NCI-H748 (cell line): ENCODE results near the gene C1orf87.

Experiments used
- DNase-seq: peaks from one replicate; lab custom pipeline; 2025; ENCODE audit not compliant: unreplicated experiment; lab: John Stamatoyannopoulos, UW

The C1orf87 gene

GRCh38 chr1:60065199-60065598 is 8.4 kb downstream of the C1orf87 start:
- no peak for DNase-seq

DNA sequence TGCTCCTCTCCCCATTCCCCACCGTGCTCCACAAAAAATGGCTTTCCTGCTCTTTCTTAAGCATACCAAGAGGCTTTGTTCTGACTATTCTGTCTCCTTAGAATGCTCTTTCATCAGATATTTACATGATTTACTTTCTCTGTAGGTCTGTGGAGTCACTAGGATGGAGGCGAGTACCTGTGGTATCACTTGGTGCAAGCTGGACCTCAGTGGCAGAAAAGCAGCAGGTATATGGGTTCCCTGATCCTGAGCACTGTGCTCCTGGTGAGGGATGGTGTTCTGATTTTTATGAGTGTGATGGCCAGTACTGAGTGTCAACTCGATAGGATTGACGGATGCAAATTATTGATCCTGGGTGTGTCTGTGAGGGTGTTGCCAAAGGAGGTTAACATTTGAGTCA is 10.0 kb downstream of the C1orf87 start:
- no peak for DNase-seq

- peak; percentile 73 for DNase-seq
Measured at GRCh38 chr1:60059468-60059867, 14.1 kb downstream of the C1orf87 start.

DNA sequence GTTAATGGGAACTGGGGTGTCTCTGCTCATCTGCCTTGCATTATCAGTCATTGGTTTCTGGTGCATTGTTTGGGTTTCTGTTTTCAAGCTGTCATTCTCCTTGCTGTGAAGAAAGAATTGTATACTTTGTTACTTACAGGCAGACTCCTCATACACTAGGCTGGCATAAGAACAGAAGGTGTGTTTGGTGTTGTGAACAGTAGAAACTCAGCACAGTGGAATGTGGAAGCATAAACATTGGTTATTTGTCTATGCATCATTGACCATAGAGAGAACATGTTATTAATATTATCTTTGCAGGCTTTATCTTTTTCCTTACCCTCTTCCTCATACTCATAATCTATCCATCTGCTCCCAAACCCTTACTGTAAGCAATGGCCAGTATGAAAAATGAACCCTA is 18.2 kb downstream of the C1orf87 start:
- no peak for DNase-seq

GRCh38 chr1:60054374-60054773 is 19.2 kb downstream of the C1orf87 start:
- DNase-seq: no peak

- no peak for DNase-seq
Measured at GRCh38 chr1:60052601-60053000, 21.0 kb downstream of the C1orf87 start.

DNA sequence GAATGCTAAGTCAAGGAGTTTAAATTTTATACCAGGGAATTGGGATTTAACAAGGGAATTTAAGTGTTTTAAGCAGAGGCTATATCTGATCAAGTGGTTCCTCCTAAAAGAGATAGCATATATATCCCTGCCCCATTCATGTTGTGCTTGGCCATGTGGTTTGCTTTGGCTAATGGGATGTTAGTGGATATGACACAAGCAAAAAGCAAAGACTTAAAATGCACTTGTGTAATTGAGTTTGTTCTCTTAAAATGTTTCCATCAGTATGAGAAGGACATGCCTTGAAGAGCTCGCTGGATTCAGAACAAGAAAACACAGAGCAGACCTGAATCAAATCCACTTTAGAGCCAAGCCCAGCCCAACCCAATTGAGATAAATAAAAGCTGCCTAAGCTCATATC is 22.4 kb downstream of the C1orf87 start:
- DNase-seq: no peak

DNA sequence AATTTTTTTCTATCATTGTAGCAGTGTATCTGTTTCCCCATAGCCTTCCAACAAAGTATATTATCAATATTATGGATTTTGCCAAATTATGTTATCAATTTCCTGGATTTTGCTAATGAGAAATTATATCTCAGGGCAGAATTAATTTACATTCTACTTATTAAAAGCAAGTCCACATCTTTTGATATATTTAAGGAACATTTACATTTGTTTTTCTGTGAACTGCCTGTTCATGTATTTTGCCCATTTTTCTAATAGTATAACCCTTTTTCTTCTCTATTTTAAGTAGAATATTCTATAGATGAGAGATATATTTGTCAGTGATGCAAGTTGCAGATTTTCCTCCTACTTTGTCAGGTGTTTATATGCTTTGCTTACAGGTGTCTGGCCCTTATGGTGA is 24.4 kb downstream of the C1orf87 start:
- DNase-seq: no peak

DNA sequence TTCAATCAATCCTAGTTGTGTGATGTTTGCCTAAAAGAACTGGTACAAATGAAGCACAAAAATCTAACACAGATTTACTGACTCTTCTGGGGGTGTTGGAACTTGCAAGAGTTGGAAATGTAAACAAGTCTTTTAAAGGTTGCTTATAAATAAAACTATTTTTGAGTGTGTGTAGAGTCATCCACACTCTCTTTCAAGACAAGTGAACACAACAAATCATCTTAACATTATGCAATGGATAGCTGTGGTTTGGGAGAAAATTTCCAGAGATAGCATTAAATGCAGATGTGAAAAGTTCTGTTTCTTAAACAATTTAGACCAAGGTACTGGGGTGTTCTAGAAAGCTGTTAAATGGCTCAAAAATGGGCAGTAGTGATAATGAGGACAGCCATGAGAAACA is 28.7 kb downstream of the C1orf87 start:
- no peak for DNase-seq

DNA sequence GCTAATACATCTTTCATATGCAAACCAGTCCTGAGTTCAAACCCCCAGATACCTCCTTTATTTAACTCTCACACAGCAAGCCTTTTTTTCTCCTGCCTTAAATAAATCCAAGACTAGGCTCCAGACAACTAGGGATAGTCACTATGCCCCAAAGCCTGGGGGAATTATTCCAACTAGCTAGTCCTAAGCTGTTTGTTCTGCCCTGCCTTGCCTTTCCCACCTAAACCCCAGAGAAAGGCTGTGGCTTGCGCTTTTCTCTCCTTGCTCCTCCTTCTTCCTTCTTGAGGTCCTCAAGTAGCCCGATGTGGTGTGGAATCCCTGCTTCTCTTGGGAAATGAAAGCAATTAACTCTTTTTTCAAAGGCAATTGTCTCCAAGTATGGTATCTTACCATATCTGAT is 31.8 kb downstream of the C1orf87 start:
- no peak for DNase-seq

DNA sequence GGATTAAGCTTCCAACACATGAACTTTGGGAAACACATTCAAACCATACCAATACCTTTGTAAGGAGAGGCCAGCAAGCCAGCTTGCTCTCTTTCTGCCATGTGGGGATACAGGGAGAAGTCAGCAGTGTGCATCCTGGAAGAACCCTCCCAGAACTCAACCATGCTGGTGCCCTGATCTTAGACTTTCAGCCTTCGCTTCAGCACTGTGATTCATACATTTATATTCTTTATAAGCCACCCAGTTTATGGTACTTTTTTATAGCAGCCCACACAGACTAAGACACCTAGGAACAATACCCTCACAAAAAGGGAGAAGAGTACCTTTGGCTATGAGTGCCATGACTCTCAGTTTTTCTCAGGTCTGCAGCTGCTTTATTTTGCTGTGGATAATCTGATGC is 35.9 kb downstream of the C1orf87 start:
- no peak for DNase-seq

DNA sequence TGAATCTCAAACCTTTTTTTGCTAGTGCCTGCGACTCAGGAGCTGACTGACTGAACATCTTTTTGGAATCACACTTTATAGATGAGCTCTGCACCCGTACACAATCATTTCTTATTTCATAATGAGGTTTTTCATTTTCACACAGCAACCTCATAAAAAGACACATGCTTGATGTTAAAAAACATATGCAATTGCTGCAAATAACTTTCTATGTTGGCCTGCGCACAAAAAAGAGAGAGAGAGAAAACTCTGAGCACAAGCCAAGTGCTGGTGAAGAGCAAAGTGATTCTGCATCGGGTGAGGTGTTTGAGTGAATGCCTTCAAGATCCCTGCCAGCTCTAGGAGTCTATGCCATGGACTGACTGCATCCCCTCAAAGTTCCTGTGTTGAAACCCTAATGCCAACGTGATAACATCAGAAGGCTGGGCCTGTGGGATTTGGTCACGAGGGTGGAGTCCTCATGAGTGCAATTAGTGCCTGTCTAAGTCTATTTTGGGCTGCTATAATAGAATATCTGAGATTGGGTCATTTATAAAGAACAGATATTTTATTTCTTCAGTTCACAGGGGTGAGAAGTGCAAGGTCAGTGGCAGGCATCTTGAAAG is 36.6 kb downstream of the C1orf87 start:
- DNase-seq: no peak

- DNase-seq: no peak
Measured at GRCh38 chr1:60035921-60036320, 37.6 kb downstream of the C1orf87 start.

DNA sequence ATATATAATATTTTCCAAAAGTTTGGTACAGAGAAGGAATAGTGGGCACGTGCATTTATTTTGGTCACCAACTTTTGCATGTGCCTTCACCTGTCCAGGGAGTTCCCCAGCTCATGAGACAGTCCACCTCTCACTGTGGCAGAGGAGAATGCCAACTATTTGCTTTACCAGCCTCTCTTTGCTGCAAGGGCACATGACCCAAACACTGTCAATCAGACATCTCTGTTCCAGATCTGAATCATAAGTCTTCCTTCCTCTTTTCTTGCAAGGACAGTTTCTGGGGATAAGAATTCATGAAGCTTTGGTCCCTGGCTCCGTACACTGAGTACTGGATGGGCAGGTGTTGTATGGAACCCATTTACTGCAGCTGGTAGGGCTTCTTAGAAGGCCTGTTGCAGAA is 38.6 kb downstream of the C1orf87 start:
- DNase-seq: no peak

DNA sequence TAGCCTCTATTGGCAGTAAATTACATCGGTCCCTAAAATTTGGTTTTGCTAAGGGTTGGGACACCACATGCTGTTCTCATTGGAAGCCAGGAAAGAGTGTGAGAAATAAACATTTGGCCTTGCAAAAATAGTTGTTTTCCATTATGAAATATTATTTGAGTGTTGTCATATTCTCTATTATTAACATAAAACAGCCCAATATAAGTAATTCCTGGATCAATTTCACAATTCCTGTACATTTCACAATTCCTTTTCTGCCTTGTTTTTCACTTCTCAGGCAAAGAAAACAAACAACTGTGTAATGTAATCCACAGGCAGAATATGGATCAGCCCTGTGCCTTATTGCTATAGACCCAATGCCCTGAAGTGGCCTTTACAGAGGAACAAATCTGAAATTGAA is 40.5 kb downstream of the C1orf87 start:
- no peak for DNase-seq

DNA sequence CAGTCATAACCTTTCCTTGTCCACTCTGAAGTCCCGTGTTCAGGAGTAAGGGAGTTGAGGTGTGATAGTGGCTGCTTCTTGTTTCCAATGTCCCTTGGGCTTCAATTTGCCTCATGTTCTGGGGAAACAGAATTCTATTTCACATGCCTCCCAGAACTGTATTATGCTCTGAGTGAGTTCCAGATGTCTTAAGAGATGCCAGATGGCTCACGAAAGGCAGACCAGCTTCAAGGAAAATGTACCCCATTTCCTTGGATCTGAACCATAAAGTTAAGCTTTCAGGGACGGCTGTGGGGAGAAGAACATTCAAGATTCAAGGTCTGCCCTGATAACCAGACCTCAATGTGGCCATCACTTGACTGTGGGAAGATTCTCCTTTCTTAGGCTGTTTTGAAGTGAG is 42.4 kb downstream of the C1orf87 start:
- DNase-seq: no peak

DNA sequence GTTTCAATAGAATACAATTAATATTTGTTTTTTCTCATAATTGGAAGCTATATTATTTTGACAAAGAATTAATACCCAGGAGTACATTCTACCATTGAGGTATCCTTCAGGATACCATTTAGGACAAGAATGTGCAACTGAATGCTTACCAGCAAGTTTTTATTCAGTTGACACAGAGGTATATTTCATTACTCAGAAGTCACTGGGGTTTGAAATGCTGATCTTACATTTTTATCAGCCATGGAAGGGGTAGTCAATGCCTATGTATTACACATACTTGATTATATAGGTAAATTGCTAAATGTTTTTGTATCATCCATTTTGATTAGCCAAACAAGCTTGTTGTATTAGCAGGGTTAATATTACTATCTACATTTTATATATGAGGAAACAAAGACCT is 48.0 kb downstream of the C1orf87 start:
- DNase-seq: no peak

DNA sequence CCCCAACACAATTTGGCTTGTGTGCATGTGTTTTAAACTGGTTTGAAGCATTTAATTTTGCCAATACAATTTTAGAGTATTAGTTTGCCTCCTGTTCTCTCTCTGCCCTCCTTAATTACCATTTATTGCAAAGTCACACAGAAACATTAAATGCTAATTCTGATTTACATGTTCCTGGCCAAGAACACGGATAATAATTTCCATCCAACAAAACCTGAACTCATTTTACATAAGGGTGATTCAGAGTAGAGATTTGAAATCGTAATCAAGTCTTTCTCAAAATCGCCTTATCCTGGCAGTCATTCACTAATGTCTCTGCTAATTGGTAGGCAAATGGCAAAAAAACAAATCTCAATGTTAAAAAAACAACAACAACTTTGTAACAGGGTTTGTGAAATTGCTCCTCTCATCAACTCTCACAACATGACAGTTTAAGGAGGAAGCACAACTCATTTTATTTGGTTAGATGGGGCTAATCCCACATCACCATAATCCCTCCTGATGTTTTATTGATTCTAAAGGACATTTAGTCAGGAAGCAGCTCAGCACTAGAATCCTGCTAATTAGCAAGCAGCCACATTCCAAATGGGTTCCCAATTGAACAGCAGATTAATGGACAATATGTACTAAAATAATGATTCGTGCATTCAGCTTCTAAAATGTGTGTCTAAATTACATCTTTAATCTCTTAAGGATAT is 55.9 kb downstream of the C1orf87 start:
- no peak for DNase-seq

DNA sequence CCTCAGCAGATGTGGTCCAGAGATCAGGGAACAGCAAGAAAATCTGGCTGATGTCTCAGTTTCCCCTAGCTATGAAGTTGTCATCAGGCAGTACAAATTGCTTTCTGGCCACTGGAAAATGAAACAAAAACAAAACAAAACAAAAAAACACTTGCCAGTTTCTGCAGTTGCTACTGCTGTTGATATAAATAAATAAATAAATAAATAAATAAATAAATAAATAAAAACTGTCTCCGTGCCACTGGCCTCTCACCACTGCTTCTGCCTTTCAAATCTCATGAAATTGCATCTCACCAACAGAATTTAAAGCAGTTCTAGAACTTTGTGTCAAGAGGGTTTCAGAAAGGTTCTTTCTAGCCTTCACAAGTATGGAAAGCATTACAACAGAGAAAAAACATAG is 62.9 kb downstream of the C1orf87 start:
- DNase-seq: no peak

DNA sequence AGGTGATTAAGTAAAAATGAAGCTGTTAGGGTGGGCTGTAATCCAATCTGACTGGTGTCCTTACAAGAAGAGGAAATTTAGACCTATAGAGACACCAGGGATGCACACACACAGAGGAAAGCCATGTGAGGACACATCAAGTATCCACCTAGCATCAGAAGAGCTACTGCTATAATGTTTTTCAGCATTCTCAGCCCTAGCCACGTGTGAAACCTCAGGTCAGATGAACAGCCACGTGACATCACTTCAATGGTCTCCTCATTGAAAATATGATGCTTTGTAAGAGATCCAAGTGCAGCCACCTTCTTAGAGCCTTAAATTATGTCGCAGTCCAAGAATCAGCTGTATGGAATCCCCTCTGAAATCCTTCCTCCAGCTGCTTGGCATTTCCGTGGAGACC is 65.1 kb downstream of the C1orf87 start:
- DNase-seq: no peak

GRCh38 chr1:60000625-60001024 is 72.9 kb downstream of the C1orf87 start:
- no peak for DNase-seq

- DNase-seq: no peak
Measured at GRCh38 chr1:59999746-60000145, 73.8 kb downstream of the C1orf87 start.

- DNase-seq: no peak
Measured at GRCh38 chr1:59999006-59999405, 74.6 kb downstream of the C1orf87 start.
